ENCODE measurements around the gene SLC6A20.

DNA sequence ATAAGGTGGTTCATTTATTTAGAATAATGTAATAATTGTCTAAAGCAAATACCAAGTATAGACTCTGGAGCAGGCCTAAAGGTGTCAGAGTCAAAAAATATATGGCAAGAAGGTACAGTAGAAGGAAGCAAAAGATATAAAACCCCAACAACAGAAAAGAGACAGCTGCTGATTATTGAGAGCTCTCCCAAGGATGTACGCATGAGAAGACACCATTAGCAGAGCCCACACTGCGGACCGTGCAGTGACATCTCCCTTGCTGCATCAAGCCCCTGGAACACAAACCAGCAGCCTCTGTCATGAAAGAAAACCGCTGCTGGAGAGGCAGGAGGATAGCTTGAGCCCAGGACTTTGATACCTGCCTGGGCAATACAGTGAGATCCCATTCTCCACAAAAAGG lies 18.0 kb upstream of the SLC6A20 start:
- TF ChIP-seq EZH2phosphoT487 (IDR thresholded peaks at IDR 0.05), result no peak
- TF ChIP-seq CTCF (IDR thresholded peaks at IDR 0.05), result no peak

All from neural progenitor cell (in vitro differentiated cells).